Activated T-helper 1 cell treated with anti-CD3 and anti-CD28 coated beads, Interleukin-12 subunit alpha, Interleukin-12 subunit beta, Interleukin-2, Interleukin-4 antibody, amounts not matched to agents 30 ng/mL and 10 ng/mL and 1 ng/mL, durations not matched to agents 14 hours and 24 hours and 36 hours (primary cell): ENCODE results near the gene CCR4. TPM values are rescaled to one million over a fixed set of nuclear protein-coding genes. Genes with fewer than 3 reads are reported as not detected.
A peak's percentile ranks its signal among the peaks of the same experiment; 100 is the strongest.
"Not testable (repeated sequence)": the region's sequence is repeated elsewhere in the genome, so short reads cannot be mapped to it uniquely, and the experiment has no call there.

ENCODE experiments used
- DNase-seq: peaks from one replicate; pipeline ENCODE4 v3.0.0; 2021; ENCODE audit warnings: low spot score
- H3K27ac Mint-ChIP-seq: one replicate; pipeline ENCODE4 v1.8.0; 2021; ENCODE audit warnings: mild to moderate bottlenecking, mixed read lengths
- H3K27me3 Mint-ChIP-seq: one replicate; pipeline ENCODE4 v1.8.0; 2022; ENCODE audit warnings: mild to moderate bottlenecking, moderate library complexity, mixed read lengths; ENCODE audit not compliant: insufficient read depth
- H3K36me3 Mint-ChIP-seq: one replicate; pipeline ENCODE4 v1.8.0; 2021; ENCODE audit warnings: low read depth, mixed read lengths
- H3K4me1 Mint-ChIP-seq: one replicate; pipeline ENCODE4 v1.8.0; 2021; ENCODE audit warnings: low read depth, mixed read lengths
- H3K4me3 Mint-ChIP-seq: one replicate; pipeline ENCODE4 v1.8.0; 2021; ENCODE audit warnings: mild to moderate bottlenecking, moderate library complexity, mixed read lengths
- H3K9me3 Mint-ChIP-seq: one replicate; pipeline ENCODE4 v1.8.0; 2021; ENCODE audit warnings: mixed read lengths
- intact Hi-C: fragments of 100-400 bp; cut with micrococcal nuclease; formaldehyde crosslinking; loops from one replicate; pipeline ENCODE4 v1.15.1; 2024
- total RNA-seq: library from RNA; stranded (reverse); gene quantifications from 2 replicates; pipeline ENCODE4 v1.2.3, GENCODE V29; 2022

Gene CCR4
- total RNA-seq, 1 donor from 2014 or later: 110 TPM

DNA sequence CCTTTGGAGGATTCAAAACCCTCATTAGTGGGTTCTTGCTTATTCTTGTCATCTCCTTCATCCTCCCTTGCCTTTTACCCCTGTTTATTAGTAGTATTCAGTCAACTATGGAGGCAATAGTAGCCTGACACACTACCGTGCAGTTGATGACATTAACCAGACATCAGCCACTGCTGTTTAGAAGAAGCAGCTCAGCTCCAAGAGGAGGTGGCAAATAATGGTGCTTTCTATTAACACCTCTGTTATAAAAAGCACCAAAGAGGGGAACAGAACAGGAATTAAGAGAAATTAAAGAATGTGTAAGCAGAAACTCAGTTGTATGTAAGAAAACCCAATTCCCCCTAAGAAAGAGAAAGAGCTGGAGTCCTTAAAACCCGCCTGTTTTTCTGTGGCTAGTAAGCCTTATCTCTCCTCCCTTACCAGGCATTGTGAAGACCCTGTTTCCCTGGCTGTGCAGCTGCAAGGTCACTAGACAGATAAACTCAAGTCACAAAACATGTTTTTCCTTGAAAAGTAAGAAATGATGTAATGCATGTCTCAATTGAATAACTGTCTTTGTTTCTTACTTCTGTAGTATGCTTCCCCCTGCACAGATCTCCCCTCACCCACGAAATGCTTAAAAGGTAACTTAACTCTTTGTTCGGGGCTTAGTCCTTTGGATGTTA lies 21.2 kb downstream of the CCR4 start:
- peaks cover 4% of the 10 kb centered on the region for H3K9me3 Mint-ChIP-seq
- no peak overlapping the region for H3K27ac Mint-ChIP-seq
- H3K4me3 Mint-ChIP-seq: no peak overlapping the region
- H3K4me1 Mint-ChIP-seq: peaks cover 53% of the 10 kb centered on the region
- no peaks in the 10 kb centered on the region for H3K27me3 Mint-ChIP-seq
- peaks cover 7% of the 10 kb centered on the region for H3K36me3 Mint-ChIP-seq
- intact Hi-C loops: no loop called here
- DNase-seq: no peak

DNA sequence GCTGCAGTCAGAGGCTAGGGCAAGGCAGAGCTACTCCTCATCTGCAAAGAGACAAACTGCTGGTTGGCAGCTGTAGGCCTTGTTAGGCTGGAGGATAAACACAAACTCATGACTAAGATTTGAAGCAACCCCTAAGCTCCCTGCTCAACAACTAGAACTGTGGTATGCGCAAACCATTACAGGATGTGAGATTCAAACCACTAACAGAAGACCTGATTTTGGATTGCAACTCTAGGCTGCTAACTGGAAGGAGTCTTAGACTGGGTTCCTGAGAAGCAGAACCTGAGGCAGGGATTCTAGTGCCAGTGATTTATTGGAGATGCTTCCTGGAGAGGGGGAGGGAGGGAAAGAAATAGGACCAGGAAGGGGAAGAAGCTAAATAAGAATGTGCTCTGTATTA lies 22.5 kb downstream of the CCR4 start:
- peaks cover 62% of the 10 kb centered on the region for H3K4me1 Mint-ChIP-seq
- H3K27me3 Mint-ChIP-seq: peaks cover 2% of the 10 kb centered on the region
- no peak overlapping the region for H3K4me3 Mint-ChIP-seq
- peaks cover 7% of the 10 kb centered on the region for H3K36me3 Mint-ChIP-seq
- intact Hi-C loops: loop anchor here (1.0 kb wide), 2 partner anchors 14 to 18 kb away; no protein-coding TSS in a partner anchor
- peaks cover 4% of the 10 kb centered on the region for H3K9me3 Mint-ChIP-seq
- DNase-seq: peak; percentile 46
- peak overlapping the region; percentile 56 for H3K27ac Mint-ChIP-seq

DNA sequence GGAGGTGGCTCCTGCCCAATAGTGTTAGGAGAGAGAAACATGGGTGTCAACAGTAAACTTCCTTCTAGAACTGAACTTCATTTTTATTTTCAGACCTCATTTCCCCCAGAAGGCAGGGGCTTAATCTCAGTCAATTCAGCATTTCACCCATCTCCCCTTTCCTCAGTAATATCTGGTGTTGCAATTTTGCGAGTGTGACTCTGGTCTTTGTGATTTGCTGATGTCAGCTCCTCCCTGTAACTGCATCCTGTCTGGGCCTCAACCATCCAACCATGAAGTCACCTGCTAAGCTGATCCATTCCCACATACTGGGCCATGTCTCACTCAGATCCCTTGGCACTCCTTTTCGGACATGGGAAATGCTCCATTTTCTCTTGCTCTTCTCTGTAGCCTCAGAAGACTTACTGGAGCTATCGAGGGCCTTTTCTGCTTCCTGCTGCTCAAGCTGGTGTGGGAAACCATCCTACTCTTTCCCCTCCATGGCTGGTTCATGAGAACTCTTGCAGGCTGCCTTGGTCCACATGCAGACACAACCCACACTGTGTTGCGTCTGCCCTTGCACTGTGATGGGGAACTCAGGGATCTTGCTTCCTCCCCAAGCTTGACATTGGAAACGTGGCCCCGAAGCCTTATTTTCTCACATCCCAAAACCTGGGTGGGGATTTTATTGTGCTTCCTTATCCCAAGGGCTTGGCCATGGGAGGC lies 24.6 kb downstream of the CCR4 start:
- peaks cover 62% of the 10 kb centered on the region for H3K4me1 Mint-ChIP-seq
- peak overlapping the region; percentile 3 for H3K27ac Mint-ChIP-seq
- no peak overlapping the region for H3K4me3 Mint-ChIP-seq
- H3K27me3 Mint-ChIP-seq: peaks cover 2% of the 10 kb centered on the region
- H3K36me3 Mint-ChIP-seq: peaks cover 7% of the 10 kb centered on the region
- intact Hi-C loops: no loop called here
- DNase-seq: no peak
- H3K9me3 Mint-ChIP-seq: peaks cover 4% of the 10 kb centered on the region

DNA sequence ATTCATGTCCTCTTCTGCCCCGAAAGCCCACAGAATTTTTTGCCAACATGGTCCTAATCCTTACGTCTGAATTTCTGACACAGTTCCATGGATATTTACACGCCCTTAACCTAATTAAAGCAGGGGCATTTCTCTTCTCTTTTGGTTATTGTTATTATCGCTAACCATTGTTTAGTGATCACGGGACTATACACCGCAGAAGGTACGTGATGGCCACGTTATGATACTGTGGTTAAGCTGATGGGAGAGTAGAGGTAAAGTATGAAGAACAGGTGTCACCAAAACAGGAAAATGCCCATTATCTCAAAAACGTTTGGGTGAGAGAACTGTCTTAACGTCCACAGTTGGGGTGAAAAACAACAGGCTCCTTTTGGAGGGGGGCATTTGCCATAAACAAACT lies 26.4 kb downstream of the CCR4 start:
- Mint-ChIP-seq H3K27me3 (peaks cover 2% of the 10 kb centered on the region), H3K4me1 (peaks cover 49% of the 10 kb centered on the region), H3K4me3 (no peak overlapping the region), H3K9me3 (peaks cover 5% of the 10 kb centered on the region), H3K36me3 (peaks cover 6% of the 10 kb centered on the region), H3K27ac (no peak overlapping the region)
- intact Hi-C loops: no loop called here
- no peak for DNase-seq

DNA sequence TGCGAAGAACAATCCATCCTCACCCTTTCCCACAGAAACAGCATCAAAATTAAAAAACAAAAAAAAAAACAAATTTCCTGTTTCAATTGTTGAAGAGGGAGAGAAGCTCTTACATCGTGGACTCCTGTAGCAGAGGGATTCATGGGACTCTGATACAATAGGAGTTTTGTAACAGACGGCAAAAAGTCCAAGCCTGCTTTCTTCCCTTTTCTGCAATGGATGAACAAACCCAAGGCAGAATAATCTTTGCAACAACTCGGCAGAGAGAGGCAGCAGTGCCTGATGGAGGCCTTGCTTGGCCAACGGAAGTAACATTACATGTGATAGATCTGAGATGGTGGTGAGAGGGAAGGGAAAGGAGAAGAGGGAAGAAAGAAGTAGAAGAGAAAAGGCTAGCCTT lies 26.9 kb downstream of the CCR4 start:
- no peak overlapping the region for H3K27ac Mint-ChIP-seq
- peaks cover 6% of the 10 kb centered on the region for H3K36me3 Mint-ChIP-seq
- no peak for DNase-seq
- H3K4me1 Mint-ChIP-seq: peaks cover 45% of the 10 kb centered on the region
- H3K27me3 Mint-ChIP-seq: peaks cover 2% of the 10 kb centered on the region
- no peak overlapping the region for H3K4me3 Mint-ChIP-seq
- H3K9me3 Mint-ChIP-seq: peaks cover 9% of the 10 kb centered on the region
- intact Hi-C loops: no loop called here

DNA sequence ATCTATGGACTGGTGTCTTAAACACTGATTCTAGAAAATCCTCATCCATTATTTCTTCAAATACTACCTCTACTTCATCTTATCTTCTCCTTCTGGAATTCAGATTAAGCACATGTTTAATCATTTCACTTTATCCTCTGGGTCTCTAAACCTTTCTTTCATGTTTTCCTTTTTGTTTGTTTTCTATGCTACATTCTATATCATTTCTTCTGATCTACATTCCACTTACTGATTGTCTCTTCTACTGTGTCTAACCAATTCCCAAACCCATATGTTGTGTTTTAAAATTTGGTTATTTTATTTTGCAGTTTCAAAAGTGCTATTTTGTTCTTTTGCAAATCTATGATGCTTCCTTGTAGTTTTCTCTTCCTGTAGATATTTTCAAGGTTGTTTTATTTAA lies 31.7 kb downstream of the CCR4 start:
- Mint-ChIP-seq H3K36me3 (peaks cover 5% of the 10 kb centered on the region), H3K4me3 (no peak overlapping the region), H3K27ac (no peak overlapping the region), H3K27me3 (no peaks in the 10 kb centered on the region), H3K4me1 (peaks cover 14% of the 10 kb centered on the region), H3K9me3 (peaks cover 5% of the 10 kb centered on the region)
- intact Hi-C loops: no loop called here
- no peak for DNase-seq

DNA sequence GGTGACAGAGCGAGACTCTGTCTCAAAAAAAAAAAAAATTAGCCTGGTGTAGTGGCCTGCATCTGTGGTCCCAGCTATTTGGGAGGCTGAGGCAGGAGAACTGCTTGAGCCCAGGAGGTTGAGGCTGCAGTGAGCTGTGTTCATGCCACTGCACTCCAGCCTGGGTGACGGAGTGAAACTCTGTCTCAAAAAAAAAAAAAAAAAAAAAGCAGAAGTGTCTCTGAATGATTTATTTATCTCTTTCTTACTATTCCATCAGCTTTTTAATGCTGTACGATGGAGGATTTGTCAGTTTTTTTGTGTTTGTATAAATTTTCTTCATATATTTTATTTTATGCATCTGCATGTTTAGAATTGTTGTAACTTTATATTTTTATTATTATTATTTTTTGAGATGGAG lies 33.5 kb downstream of the CCR4 start:
- intact Hi-C loops, H3K36me3 Mint-ChIP-seq: not testable (repeated sequence)

DNA sequence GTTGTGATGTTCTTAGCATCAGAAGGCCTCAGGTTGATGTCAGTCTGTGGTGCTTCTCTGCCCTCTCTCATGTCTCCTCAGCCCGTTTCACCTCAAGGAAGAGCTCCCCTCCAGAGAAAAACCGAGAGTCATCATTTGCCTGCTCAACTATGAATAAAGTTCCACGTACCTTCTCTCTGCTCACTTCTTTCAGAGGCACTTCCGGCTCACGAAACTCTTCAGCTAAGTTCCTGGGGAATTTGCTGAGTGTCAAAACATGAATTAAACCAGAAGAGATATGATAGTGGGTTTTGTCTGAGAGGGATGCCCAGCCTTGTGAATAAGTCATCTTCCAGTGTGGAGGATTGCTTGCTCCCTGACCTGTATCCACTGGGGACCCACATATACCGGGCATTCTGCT lies 37.7 kb downstream of the CCR4 start:
- no peak for DNase-seq
- H3K9me3 Mint-ChIP-seq: no peaks in the 10 kb centered on the region
- peaks cover 12% of the 10 kb centered on the region for H3K36me3 Mint-ChIP-seq
- peaks cover 46% of the 10 kb centered on the region for H3K4me1 Mint-ChIP-seq
- H3K27ac Mint-ChIP-seq: no peak overlapping the region
- intact Hi-C loops: no loop called here
- no peak overlapping the region for H3K4me3 Mint-ChIP-seq
- no peaks in the 10 kb centered on the region for H3K27me3 Mint-ChIP-seq

More for the DNA sequence above, 33.5 kb downstream of the CCR4 start:
- DNase-seq, H3K27me3 Mint-ChIP-seq, H3K4me3 Mint-ChIP-seq, H3K27ac Mint-ChIP-seq, H3K9me3 Mint-ChIP-seq: not testable (repeated sequence)
- H3K4me1 Mint-ChIP-seq: peaks cover 16% of the 10 kb centered on the region

DNA sequence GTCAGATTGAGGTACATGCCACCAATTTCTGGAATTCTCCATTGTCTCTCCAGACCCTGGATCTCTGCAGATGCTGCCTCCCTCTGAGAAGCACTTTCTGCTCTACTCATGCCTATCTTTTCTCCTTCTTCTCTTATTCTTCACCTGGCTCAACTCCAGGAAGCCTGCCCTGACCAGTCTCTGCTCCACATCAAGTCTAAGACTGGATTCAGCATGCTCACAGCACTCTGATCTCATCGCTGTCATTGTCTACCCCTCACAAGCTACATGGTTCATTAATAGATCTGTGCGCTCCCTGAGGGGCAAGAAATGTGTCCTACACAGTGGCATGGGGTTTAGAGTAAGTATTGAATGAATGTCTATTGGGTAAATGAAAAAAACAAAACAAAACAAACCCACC lies 38.7 kb downstream of the CCR4 start:
- no peak for DNase-seq
- Mint-ChIP-seq H3K9me3 (no peaks in the 10 kb centered on the region), H3K36me3 (peaks cover 16% of the 10 kb centered on the region), H3K27ac (no peak overlapping the region), H3K27me3 (no peaks in the 10 kb centered on the region), H3K4me3 (no peak overlapping the region), H3K4me1 (peaks cover 54% of the 10 kb centered on the region)
- intact Hi-C loops: loop anchor here (5.0 kb wide), 1 partner anchor 122 kb away; the partner anchor contains the start of gene CRTAP

DNA sequence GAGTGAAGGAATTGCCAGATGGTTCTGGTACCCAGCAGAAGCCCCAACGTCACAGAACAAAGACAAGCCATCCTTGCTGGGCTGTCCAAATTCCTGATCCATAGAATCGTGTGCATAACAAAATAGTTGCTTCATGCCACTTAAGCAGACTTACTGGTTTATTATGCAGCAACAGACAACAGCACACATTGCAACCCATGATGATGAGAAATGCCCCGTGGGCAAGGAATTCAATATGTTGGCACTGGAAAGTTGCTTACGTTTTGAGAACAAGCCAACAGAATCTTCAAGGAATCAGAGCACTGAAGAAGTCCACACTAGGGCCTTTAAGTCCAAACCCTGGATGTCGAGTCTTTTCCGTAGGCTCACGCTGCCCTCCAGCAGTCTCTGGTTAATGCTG lies 40.3 kb downstream of the CCR4 start:
- DNase-seq: no peak
- Mint-ChIP-seq H3K27ac (peak overlapping the region; percentile 93), H3K9me3 (no peaks in the 10 kb centered on the region), H3K27me3 (no peaks in the 10 kb centered on the region), H3K4me1 (peaks cover 70% of the 10 kb centered on the region), H3K4me3 (no peak overlapping the region), H3K36me3 (peaks cover 29% of the 10 kb centered on the region)
- intact Hi-C loops: loop anchor here (1.0 to 5.0 kb wide), 5 partner anchors 17 to 121 kb away; partner anchors contain the start of genes CCR4 and CRTAP

DNA sequence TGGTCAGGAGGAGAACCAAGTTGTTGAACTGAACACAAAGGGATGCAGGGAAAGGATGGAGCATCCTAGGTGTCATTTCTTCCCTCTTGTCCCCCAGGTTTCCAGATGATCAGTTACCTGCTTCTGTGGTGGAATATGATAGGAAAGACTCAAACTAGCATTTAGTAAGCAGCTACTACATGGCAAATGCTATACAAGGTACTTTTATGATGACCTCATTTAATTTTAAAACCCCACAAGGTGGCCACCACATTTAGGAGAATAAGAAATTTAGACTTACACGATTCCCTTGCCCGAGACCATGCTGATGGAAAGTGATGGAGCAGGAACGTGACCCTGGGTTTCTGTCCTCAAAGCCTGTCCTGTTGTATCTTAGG lies 40.9 kb downstream of the CCR4 start:
- Mint-ChIP-seq H3K9me3 (no peaks in the 10 kb centered on the region), H3K27me3 (no peaks in the 10 kb centered on the region)
- intact Hi-C loops: loop anchor here (1.0 to 5.0 kb wide), 5 partner anchors 18 to 120 kb away; partner anchors contain the start of genes CCR4 and CRTAP

DNA sequence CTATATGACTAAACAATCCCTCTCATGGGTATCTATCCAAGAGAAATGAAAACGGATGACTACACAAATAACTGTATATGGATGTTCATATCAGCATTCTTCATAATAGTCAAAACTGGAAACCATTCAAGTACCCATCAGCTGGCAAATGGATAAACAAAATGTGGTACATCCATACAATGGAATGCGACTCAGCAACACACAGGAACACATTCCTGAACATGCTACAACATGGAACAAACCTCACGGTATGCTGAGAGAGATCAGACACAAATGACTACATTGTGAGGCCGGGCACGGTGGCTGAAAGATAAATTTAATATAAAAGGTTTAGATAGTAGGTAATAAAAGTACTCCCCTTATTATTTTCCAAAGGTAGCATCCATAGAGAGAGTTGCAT lies 42.6 kb downstream of the CCR4 start:
- no peak for DNase-seq
- Mint-ChIP-seq H3K36me3 (peaks cover 39% of the 10 kb centered on the region), H3K27ac (peak overlapping the region; percentile 93), H3K9me3 (no peaks in the 10 kb centered on the region), H3K27me3 (no peaks in the 10 kb centered on the region), H3K4me3 (peak overlapping the region; percentile 58), H3K4me1 (peaks cover 81% of the 10 kb centered on the region)
- intact Hi-C loops: loop anchor here (5.0 kb wide), 1 partner anchor 118 kb away; the partner anchor contains the start of gene CRTAP

More for the DNA sequence above, 40.9 kb downstream of the CCR4 start:
- Mint-ChIP-seq H3K27ac (peak overlapping the region; percentile 93), H3K4me1 (peaks cover 69% of the 10 kb centered on the region), H3K36me3 (peaks cover 32% of the 10 kb centered on the region), H3K4me3 (peak overlapping the region; percentile 73)
- DNase-seq: no peak

DNA sequence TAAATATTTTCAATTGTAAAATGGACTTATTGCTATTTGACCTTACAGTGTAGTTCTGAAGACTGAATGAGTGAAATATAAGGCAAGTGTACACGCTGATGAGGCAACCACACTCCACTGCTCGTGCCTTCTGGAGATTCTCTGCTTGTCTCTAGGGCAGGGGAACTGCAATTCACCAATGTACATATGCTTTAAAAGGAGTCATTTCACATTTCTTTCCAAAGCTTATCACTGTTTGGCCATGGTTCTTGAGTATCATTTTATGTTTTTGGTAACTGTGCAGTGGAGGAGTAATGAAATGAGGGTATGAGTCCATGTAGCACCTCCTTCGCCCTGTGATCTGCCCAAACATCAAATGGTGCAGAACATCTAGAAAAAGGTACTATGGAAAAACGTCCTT lies 43.7 kb downstream of the CCR4 start:
- DNase-seq: no peak
- peak overlapping the region; percentile 78 for H3K27ac Mint-ChIP-seq
- no peaks in the 10 kb centered on the region for H3K9me3 Mint-ChIP-seq
- H3K36me3 Mint-ChIP-seq: peaks cover 45% of the 10 kb centered on the region
- H3K4me1 Mint-ChIP-seq: peaks cover 84% of the 10 kb centered on the region
- intact Hi-C loops: no loop called here
- no peaks in the 10 kb centered on the region for H3K27me3 Mint-ChIP-seq
- peak overlapping the region; percentile 16 for H3K4me3 Mint-ChIP-seq
